Posterior cingulate gyrus (tissue), 11 donors: ENCODE results near the gene UBE2E3.
"Not testable (repeated sequence)": the region's sequence is repeated elsewhere in the genome, so short reads cannot be mapped to it uniquely, and the experiment has no call there.

Experiments
- DNase-seq, 10 donors: peaks; one replicate each; pipeline versions ENCODE4 v3.0.0 to v3.0.0-alpha.2; 2020 to 2021; ENCODE audit warnings: mixed read lengths in 3 of 10
- intact Hi-C: fragments of 100-400 bp; cut with DNase I; formaldehyde crosslinking; loops from one replicate; pipeline ENCODE4 v1.15.1; 2023

Gene UBE2E3

DNA sequence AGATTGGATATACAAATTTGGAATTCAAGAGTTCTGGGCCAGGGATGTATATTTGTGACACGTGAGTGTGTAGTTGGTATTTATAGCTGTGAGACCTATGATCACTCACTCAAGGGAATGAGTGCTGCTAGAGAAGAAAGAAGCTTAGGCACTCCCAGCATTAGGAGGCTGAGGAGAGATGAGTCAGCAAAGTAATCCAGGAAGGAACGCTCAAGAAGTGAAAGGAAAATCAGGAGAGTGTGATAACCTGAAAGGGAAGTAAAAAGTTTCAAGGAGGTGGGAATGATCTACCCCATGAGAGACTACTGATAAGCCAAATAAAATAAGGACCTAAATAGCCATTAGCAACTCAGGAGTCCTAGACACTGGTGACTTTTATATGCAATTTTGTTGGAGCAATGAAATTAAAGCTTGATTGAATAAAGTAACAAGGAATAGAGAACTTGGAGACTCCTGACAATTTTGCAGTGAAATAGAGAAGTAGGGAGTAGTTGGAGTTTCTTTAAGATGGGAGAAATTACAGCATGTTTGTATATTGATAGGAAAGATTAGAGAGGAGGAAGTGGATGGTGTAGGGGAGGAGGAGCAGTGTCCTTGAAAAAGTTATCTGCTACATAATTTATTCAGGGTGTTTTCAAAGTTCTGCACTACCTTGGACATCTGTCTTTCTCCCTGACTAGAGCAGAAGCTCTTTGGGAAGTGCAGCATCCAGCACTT, 89.9 kb downstream of the UBE2E3 start:
- intact Hi-C loops = no loop called here
- no peak for DNase-seq

- intact Hi-C loops = no loop called here
- no peak for DNase-seq
Observed at GRCh38 chr2:181070836-181071200, 90.4 kb downstream of the UBE2E3 start.

DNA sequence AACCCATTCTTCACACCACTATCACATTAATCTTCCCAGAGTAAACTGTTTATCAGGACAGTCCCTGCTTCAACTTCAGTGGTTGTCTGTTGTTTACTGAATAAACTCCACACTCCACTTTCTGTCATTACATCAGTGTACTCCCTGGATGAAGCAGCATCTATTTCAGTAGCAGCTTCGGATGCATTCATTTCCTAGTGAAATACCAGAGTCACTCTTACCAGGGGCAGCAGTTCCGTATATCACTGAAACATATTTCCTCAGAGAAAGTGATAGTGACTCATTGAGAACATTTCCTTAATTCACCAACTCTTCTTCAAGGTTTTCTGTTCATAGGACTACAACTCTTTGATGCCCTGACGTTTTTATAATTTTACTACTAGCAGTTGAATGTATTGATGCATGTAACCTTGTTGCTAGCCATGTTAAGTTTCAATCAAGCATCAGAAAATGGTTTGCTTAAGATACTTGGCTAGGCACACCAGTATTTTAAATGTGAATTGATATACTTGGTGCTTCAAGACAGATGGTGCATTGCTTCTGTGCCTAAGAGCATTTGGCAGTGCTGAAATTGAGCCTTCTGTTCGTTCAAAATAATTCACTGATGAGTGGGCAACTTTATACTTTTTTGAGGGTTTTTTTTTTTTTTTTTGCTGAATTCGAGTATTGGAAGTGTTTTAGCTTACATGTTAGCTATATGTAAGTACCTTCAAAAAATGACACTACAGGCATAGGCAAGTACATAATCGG, 92.3 kb downstream of the UBE2E3 start:
- DNase-seq = no peak

DNA sequence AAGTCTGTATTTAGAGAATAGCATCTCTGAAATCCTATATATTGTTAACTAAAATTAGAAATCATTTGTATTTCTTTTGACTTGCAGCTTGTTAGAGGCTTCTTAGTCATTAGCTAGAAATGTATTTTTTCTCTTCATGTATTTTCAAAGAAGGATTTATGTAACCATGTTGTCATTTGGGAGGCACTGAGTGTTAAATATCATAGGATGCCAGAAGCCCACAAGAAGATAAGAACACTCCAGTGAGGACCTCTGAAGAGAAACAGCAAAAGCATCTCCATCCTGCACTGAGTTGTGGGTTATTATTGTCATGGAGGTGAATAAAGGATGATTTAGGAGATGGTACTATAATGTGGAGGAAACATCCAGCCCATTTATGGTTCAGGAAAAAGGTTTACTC, 93.5 kb downstream of the UBE2E3 start:
- intact Hi-C loops = no loop called here
- no peak for DNase-seq

More for the DNA sequence above, 92.3 kb downstream of the UBE2E3 start:
- intact Hi-C loops = no loop called here

GRCh38 chr2:181074457-181074856, 94.1 kb downstream of the UBE2E3 start:
- no peak for DNase-seq
- intact Hi-C loops = no loop called here

- intact Hi-C loops = loop anchor here (1.0 kb wide), 1 partner anchor 639 kb away; no protein-coding TSS in a partner anchor
- no peak for DNase-seq
Observed at GRCh38 chr2:181076658-181077057, 96.3 kb downstream of the UBE2E3 start.

GRCh38 chr2:181077128-181077709, 96.8 kb downstream of the UBE2E3 start:
- no peak for DNase-seq
- intact Hi-C loops = loop anchor here (1.0 kb wide), 1 partner anchor 638 kb away; no protein-coding TSS in a partner anchor

GRCh38 chr2:181083140-181083539, 102.7 kb downstream of the UBE2E3 start:
- peak in 1 of 10 donors; percentile 50 for DNase-seq
- intact Hi-C loops = no loop called here

GRCh38 chr2:181085734-181086133, 105.3 kb downstream of the UBE2E3 start:
- intact Hi-C loops = no loop called here
- no peak for DNase-seq

GRCh38 chr2:181091920-181092319, 111.5 kb downstream of the UBE2E3 start:
- intact Hi-C loops, DNase-seq: not testable (repeated sequence)

GRCh38 chr2:181095486-181095885, 115.1 kb downstream of the UBE2E3 start:
- DNase-seq = no peak
- intact Hi-C loops = no loop called here

DNA sequence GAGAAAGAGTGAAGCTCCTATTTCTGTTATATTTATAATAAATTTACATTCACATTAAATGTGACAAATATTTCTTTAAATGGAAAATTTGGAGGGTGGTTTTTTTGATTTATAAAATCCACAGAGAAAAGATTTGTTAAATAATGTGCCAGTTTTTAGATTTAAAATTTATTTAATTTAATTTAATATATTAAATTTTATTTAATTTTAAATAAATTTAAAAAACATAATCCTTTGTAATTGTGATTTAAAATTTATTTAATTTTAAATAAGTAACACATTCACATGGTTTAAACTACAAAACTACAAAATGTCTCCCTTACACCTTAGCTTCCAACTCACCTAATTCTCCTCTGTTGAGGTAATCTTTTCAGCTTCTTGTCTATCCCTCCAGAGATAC, 123.3 kb downstream of the UBE2E3 start:
- no peak for DNase-seq
- intact Hi-C loops = loop anchor here (2.0 to 5.0 kb wide), 2 partner anchors 364 to 611 kb away; no protein-coding TSS in a partner anchor

DNA sequence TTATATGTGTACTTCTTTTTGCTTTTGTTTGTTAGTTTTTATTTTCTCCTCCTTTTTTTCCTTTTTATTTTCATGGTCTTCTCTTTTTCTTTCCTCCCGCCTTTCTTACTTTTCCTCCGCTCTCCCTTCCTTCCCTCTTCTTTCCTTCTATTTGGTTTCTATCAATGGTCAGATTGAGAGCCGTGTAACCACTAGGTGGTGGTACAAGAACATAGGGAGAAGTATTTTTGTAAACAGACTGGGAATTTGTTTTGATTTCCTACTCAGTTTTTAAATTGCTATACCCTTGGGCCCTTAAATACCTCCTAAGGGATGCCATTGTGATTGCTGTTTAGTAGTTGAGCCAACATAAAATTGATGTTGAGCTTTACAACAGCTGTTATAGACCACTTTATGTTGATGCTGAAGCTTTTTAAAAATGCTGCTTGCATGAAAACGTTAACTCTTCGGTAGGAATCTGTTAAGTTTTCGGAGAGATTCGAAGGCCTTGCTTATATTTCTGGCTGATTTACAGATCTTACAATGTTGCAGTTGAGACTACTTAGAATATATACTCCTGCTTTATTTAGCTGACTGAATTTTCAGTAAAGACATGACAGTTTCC, 124.2 kb downstream of the UBE2E3 start:
- intact Hi-C loops = loop anchor here (2.0 to 5.0 kb wide), 2 partner anchors 363 to 610 kb away; no protein-coding TSS in a partner anchor
- DNase-seq = no peak

- intact Hi-C loops = loop anchor here (2.0 kb wide), 1 partner anchor 609 kb away; no protein-coding TSS in a partner anchor
- DNase-seq = no peak
Observed at GRCh38 chr2:181105562-181105961, 125.2 kb downstream of the UBE2E3 start.

GRCh38 chr2:181106229-181106628, 125.8 kb downstream of the UBE2E3 start:
- intact Hi-C loops = no loop called here
- peak in 1 of 10 donors; percentile 77 for DNase-seq

DNA sequence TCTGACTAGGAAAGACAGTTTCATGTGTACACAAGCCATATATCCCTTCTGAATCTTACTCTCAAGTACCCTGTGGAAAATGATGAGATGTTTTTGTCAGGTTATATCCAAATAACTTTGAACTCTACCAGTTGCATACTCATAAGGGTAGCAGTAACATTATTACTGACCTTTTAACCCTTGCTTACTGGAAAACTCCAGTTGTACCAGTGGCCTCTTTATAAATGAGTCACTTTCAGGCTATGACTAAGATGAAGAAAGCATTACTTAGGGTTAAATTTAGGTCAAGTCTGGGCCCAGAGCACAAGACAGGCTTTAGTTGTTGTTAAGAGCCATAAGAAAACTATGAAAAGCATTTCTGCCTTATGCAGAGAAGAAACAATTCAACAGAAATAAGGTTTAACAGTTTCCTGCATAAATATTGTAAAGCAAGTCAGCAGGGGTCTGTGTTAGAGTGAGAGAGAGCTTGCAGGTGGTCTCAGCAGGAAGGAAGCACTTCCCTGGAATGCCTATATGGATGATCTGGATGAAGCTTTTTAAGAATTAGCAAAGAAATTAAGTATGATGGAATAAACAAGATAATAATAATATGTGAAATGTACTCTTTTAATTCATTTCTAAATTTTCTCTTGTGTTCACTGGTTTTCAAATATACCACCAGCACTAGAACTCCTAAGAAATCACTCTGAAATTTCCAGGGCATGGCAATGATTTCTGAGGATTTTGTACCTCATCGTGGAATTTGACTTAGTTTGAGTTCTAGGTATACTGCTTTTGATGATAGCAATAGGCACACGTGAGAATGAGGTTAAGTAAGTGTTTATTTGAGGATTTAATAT, 126.6 kb downstream of the UBE2E3 start:
- no peak for DNase-seq
- intact Hi-C loops = no loop called here

DNA sequence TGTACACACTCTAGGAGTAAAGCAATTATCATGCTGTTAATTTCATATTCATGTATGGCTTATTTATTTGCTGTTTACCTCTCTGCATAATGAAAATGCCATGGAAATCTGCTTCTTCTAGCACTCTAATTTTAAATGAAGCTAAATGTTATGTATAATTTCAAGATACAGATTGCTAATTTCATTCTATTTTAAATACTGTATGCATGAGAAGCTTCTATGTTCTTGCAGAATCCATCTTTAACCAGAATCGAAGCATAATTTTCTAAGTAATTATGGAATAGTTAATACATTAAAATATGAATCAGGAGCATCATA, 127.2 kb downstream of the UBE2E3 start:
- DNase-seq = no peak
- intact Hi-C loops = no loop called here

GRCh38 chr2:181111059-181111458, 130.7 kb downstream of the UBE2E3 start:
- intact Hi-C loops = no loop called here
- no peak for DNase-seq

GRCh38 chr2:181112916-181113315, 132.5 kb downstream of the UBE2E3 start:
- no peak for DNase-seq
- intact Hi-C loops = no loop called here
